Measurements from ENCODE around the gene TRABD2B. TPM values are rescaled to one million over a fixed set of nuclear protein-coding genes. Genes with fewer than 3 reads are reported as not detected.

TRABD2B gene
- total RNA-seq, 2 donors from 2014 or later = 1.1 to 2.1 TPM

DNA sequence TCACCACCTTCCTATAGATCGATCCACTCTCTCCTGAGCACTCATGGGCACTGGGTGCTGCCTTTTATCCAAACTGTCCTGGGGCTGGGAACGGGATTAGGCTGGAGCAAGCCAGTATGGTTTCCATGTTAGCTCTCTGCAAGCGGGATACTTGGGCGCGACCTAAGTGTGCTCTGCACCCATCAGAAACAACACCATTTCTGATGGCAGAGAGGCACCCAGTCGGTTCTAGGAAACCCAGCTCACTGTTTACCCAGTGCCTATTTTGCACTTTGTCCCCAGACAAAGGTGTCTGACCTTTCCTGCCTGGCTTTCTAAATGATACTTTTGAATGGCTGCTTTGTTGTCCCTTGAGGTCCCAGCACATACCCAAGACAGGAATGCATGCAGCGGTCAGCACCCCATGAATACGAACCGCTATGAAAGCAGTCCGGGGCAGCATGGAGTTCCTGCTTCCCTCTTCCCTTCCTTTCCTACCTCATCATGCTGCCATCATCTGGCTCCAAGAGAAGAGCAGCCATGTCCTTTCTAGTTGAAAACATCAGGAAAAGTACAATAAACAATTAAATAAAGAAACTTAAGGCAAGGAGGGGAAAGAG, 83.9 kb downstream of the TRABD2B start:
- TF ChIP-seq POLR2AphosphoS5 (IDR thresholded peaks at IDR 0.05) = no peak
- TF ChIP-seq, protein P1, sequence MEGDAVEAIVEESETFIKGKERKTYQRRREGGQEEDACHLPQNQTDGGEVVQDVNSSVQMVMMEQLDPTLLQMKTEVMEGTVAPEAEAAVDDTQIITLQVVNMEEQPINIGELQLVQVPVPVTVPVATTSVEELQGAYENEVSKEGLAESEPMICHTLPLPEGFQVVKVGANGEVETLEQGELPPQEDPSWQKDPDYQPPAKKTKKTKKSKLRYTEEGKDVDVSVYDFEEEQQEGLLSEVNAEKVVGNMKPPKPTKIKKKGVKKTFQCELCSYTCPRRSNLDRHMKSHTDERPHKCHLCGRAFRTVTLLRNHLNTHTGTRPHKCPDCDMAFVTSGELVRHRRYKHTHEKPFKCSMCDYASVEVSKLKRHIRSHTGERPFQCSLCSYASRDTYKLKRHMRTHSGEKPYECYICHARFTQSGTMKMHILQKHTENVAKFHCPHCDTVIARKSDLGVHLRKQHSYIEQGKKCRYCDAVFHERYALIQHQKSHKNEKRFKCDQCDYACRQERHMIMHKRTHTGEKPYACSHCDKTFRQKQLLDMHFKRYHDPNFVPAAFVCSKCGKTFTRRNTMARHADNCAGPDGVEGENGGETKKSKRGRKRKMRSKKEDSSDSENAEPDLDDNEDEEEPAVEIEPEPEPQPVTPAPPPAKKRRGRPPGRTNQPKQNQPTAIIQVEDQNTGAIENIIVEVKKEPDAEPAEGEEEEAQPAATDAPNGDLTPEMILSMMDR (IDR thresholded peaks at IDR 0.05) = no peak
- TF ChIP-seq POLR2A (IDR thresholded peaks at IDR 0.05) = no peak
- no peaks in the 10 kb centered on the region for H3K4me1 ChIP-seq (replicated peaks)
- no peaks in the 10 kb centered on the region for H3K36me3 ChIP-seq
- no peak overlapping the region for H3K4me3 ChIP-seq
- no peaks in the 10 kb centered on the region for H3K9me3 ChIP-seq
- DNase-seq (ENCODE audit: low spot score) = no peak
- 97% methylated on average over 10 of the region's 10 CpGs for WGBS
- intact Hi-C loops (cut with DNase I) = no loop called here
- H3K27me3 ChIP-seq (replicated peaks; ENCODE audit: insufficient read depth) = no peaks in the 10 kb centered on the region
- H3K27ac ChIP-seq = no peak overlapping the region

DNA sequence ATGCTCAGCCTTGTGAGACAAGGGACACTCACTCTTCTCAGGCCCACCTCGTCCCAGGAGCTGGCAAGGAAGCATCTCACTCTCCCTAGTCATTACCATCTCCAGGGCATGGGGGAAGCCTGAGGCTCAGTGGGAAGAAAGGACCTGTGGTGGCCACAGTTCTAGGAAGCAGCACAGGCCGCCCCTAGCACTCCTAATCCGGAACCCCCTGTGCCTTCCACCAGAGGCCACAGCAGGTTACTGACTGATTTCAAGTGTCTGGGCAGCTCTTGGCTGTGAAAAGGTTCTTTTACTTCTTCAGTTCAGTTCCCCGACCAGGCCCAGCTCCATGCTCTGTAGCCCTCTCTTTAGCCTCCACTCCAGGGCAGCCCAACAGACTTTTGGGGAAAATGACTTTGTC, 84.4 kb downstream of the TRABD2B start:
- no peaks in the 10 kb centered on the region for H3K4me1 ChIP-seq (replicated peaks)
- no peak overlapping the region for H3K27ac ChIP-seq
- H3K36me3 ChIP-seq = no peaks in the 10 kb centered on the region
- H3K9me3 ChIP-seq = no peaks in the 10 kb centered on the region
- TF ChIP-seq, protein P1 (IDR thresholded peaks at IDR 0.05) = no peak
- no peak for TF ChIP-seq POLR2A (IDR thresholded peaks at IDR 0.05)
- TF ChIP-seq POLR2AphosphoS5 (IDR thresholded peaks at IDR 0.05) = no peak
- 67% methylated on average over 3 of the region's 4 CpGs for WGBS
- no peaks in the 10 kb centered on the region for H3K27me3 ChIP-seq (replicated peaks; ENCODE audit: insufficient read depth)
- intact Hi-C loops (cut with DNase I) = no loop called here
- DNase-seq (ENCODE audit: low spot score) = no peak
- H3K4me3 ChIP-seq = no peak overlapping the region

DNA sequence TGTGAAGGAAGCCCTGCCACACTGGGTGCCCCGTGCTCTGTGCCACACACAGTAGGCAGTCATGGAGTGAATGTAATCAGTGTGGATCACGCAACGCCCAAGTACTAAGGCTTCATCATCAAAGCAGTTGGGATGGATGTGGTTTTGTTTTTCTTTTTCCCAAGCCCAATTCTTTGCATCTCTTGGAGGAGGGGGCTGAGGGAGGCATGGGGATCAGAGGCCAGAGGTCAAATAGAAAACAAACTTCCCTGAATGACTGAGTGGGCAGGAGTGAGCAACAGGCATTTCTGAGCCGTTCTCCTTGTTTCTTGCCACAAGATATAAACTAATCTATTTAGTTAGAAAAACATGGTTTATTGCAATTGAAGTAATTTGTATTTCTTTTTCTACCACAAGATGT, 85.3 kb downstream of the TRABD2B start:
- Histone ChIP-seq H3K27ac (no peak overlapping the region), H3K9me3 (no peaks in the 10 kb centered on the region), H3K4me1 (replicated peaks) (no peaks in the 10 kb centered on the region), H3K36me3 (no peaks in the 10 kb centered on the region), H3K27me3 (replicated peaks; ENCODE audit: insufficient read depth) (no peaks in the 10 kb centered on the region), H3K4me3 (no peak overlapping the region)
- 92% methylated on average over 4 of the region's 4 CpGs for WGBS
- TF ChIP-seq, protein P1 (IDR thresholded peaks at IDR 0.05) = no peak
- TF ChIP-seq POLR2A (IDR thresholded peaks at IDR 0.05) = no peak
- TF ChIP-seq POLR2AphosphoS5 (IDR thresholded peaks at IDR 0.05) = no peak
- no peak for DNase-seq (ENCODE audit: low spot score)
- intact Hi-C loops (cut with DNase I) = no loop called here

DNA sequence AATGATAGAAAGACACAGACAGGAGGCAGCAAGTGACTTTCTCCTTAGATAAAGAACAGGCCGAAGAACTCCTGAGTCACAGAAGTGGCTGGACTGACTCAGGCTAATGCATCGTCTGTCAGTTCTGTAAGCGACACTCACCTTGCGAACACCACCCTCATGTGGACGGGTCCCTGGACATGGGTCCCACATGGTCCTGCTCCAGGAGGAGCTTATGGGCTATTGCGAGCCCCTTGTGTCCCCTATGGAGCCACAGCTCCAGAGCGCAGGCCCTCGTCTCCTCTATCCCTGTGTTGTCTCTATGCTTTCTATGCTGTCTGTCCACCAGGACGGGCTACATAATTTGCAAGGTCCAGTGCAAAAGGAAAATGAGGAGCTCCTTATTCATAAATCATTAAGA, 85.8 kb downstream of the TRABD2B start:
- no peak overlapping the region for H3K4me3 ChIP-seq
- TF ChIP-seq POLR2A (IDR thresholded peaks at IDR 0.05) (no peak), POLR2AphosphoS5 (IDR thresholded peaks at IDR 0.05) (no peak)
- TF ChIP-seq, protein P1 (IDR thresholded peaks at IDR 0.05) = no peak
- H3K27me3 ChIP-seq (replicated peaks; ENCODE audit: insufficient read depth) = no peaks in the 10 kb centered on the region
- DNase-seq (ENCODE audit: low spot score) = no peak
- intact Hi-C loops (cut with DNase I) = no loop called here
- no peaks in the 10 kb centered on the region for H3K36me3 ChIP-seq
- H3K9me3 ChIP-seq = no peaks in the 10 kb centered on the region
- H3K27ac ChIP-seq = no peak overlapping the region
- H3K4me1 ChIP-seq (replicated peaks) = no peaks in the 10 kb centered on the region
- WGBS = 98% methylated on average over 9 of the region's 9 CpGs

DNA sequence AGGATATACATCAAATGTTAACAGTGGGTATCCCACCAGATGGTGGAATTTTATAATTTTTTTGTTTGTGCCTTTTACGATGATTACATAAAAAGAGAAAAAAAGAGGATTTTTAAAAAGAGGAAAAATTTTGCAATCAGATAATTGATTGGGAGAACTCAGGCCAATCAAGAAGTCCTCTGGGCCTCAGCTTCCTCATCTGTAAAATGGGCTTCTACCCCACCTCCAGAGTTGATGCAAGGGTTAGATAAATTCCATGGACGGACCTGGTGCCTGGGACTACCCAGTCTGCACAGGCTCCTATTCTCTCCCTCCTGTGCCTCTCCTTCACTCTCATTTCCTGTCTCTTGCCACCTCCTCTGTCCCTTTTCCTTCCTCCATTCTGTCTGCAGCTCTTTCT, 88.9 kb downstream of the TRABD2B start:
- Histone ChIP-seq H3K9me3 (no peaks in the 10 kb centered on the region), H3K4me1 (replicated peaks) (no peaks in the 10 kb centered on the region), H3K27ac (no peak overlapping the region), H3K27me3 (replicated peaks; ENCODE audit: insufficient read depth) (no peaks in the 10 kb centered on the region), H3K4me3 (no peak overlapping the region), H3K36me3 (no peaks in the 10 kb centered on the region)
- DNase-seq (ENCODE audit: low spot score) = no peak
- 89% methylated on average over 2 of the region's 2 CpGs for WGBS
- intact Hi-C loops (cut with DNase I) = no loop called here
- TF ChIP-seq POLR2A (IDR thresholded peaks at IDR 0.05) = no peak
- TF ChIP-seq, protein P1 (IDR thresholded peaks at IDR 0.05) = no peak
- no peak for TF ChIP-seq POLR2AphosphoS5 (IDR thresholded peaks at IDR 0.05)

Measured in prostate gland (tissue), 2 donors.